Right hindlimb (tissue), 1 donor: ENCODE data around the gene CMTM1.
A peak's percentile ranks its signal among the peaks of the same experiment; 100 is the strongest.

Source experiments
- DNase-seq: peaks from one replicate; pipeline ENCODE4 v3.0.0-alpha.2; 2018

CMTM1 gene

DNA sequence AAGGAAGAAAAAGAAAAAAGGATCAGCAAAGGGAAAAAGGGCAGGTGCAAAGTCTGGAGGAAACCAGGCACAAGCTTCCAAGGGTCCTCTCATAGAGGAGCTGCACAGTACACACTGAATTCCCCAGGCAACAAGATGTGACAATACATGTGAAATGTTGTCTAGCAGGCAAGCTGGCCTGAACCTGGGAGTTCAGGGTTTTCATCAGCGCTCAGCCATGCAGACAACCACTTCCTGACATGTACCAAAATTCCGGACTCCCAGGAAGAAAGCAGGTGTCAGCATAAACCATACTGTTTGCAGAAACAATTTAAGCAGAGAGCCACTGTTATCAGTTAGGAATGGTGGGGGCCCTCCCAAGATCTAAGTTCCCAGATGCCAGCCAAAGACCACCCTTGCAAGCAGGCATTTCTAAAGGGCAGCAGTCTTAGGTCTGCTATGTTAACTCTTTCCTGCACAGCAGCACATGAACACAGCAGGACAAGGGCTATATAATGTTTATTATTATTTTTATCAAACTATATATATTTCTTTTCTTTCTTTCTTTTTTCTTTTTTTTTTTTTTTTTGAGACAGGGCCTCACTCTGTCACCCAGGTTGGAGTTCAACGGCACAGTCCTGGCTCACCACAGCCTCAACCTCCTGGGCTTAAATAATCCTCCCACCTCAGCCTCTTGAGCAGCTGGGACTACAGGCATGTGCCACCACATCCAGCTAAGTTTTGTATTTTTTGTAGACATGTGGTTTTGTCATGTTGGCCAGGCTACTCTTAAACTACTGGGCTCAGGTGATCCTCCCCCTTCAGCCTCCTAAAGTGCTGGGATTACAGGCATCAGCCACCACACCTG lies 26.4 kb upstream of the CMTM1 start:
- no peak for DNase-seq

DNA sequence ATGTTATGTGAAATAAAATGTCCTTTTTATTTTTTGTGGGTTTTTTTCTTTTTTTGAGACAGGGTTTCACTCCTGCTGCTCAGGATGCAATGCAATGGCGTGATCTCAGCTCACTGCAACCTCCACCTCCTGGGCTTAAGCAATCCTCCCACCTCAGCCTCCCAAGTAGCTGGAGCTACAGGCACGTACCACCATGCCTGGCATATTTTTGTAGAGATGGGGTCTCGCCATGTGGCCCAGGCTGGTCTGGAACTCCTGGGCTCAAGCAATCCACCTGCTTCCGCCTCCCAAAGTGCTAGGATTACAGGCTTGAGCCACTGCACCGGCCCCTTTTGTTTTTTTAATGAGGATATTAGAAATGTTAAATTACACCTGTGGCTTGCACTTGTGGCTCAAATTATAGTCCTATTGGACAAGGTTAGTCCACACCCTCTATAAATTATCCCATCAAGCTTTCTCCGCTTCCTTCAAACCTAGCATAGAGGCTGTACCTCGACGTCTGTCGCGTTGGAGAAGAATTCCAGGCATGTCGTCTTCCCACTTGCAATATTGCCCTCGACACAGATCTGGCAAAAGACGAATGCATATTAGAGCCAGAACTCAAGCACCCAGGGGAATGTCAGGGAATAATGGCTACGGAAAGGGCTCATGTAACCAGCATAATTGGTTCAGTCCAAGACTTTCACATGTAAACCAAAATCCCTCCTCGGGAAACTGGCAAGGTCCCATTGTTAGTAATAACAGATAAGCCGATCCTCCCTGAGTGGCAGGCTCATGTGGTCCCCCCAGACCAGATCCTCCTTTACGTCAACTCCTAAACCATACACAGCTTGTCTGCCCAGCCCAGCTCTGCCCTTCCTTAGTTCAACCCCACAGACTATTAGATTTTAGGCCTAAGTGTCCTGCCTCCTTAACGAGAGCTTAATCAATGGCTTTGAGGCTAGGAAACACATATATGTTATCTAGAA lies 24.6 kb upstream of the CMTM1 start:
- DNase-seq = no peak

DNA sequence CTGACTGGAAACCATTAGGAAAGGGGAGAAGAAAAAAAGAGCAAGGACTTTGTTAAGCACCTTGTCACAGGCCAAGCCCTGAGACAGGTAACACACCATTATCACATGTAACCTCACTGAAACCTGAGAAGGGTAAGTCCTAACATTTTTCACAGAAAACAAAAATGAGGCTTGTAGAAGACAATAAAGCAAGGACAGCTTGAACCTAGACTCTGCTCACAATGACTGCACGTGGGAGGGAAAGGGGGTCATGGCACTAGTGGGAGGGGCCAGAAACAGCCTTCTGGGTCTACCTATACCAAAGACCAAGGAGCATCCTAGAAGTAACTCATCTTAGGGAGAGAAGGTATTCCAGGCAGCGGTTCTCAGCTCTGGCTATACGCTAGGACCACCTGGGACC lies 23.8 kb upstream of the CMTM1 start:
- DNase-seq = no peak

DNA sequence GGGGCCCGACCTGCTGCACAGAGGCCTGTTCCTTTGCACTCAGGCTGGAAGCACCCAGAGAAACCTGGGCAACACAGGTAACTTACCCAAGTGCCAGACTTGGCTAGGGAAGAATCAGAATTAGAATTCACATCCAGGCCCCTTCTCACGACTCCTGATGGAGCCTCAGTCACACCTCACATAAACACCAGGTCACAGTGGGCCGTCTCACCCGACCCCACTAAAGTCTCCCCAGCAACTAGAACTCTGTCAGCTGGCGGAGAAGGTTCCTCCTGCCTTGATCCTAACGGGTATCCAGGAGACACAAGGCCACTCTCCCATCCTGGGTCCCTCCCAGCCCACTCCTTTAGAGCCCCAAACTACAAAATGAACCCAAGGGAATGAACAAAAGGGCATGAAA lies 22.7 kb upstream of the CMTM1 start:
- DNase-seq = no peak

DNA sequence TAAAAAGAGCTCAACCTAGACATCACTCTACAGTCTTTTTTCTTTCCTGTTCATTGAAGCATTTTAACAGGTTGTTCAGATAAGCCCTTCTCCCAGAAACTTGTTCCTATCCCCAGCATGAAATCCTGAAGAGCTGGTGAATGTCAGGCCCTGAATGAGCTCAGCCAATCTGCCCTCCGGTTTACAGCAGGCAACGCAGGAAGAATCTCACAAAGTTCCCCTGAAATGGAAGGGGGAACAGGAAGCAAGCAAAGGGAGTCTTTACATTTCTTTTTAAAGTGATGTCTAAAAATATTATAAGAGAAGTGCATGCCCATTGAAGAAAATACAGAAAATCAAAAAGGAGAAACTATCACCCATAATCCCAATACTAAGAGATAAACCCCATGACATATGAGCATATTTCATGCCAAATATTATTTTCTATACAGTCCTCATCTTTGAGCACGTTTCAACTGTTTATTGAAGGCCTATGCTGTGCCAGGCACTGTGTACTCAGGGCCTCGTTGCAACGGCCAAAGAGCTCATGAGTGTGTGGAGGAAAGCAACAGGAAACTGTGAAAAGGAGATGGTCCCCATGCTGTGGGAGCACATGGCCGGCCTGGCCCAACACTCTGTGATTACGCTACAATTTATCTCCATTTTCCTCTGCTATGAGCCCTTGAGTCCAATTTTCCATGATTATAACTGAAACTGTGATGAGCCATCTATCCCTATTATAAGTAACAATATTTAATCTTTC lies 22.1 kb upstream of the CMTM1 start:
- no peak for DNase-seq

DNA sequence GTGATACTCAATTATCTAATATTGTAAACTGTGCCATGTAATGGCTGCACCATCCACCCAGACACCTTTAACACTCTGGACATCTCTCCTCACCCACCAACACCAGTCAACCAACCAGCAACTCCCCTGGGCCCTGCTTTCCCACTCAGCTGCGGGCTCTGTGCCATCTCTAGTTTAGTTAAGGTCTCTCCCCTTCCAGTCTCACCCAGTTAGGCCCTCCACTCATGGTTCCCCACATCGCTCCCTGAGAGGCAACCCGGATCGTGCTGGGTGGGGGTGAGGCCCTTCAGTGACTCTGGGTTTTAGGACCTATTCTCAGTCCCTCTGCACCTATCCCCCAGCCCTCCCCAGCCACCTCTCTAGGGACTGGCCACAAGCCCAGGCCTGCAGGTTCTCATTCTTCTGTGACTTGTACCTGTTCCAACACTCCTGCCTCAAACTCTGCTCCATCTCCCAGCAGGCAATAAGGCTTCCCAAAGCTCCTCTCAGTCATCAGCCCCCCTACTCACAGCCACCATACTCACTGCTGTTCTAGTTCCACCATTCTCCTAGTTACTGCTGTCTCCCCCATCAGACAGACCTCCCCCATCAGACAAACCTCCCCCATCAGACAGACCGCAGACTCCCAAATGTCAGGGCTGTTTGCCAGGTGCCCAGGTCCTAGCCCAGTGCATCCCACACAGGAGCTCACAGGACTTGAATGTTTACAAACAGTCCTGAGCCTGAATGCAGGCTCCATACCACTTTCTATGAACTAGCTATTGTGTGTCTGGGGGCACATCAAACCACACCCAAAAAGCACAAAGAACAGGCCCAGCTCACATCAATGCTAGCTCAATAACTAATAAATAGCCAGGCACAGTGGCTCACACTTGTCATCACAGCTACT lies 18.9 kb upstream of the CMTM1 start:
- no peak for DNase-seq

DNA sequence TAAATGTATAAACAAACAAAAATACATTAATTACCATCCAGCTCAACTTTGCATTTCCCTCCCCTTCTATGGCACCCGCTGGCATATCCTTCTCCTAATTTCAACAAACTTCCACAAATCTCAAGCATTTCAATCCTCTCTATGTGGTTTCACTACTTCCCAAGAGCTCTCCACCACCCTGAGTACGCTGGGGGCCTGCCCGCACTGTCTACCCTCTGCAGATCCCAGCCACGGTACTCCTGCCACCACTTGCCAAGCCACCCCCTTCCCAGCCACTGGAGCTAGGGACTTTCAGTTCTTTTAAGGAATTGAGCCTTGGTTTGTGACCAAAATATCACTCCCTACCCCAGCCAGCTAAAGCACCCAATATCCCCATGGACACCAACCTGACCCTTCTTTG lies 18.2 kb upstream of the CMTM1 start:
- no peak for DNase-seq

DNA sequence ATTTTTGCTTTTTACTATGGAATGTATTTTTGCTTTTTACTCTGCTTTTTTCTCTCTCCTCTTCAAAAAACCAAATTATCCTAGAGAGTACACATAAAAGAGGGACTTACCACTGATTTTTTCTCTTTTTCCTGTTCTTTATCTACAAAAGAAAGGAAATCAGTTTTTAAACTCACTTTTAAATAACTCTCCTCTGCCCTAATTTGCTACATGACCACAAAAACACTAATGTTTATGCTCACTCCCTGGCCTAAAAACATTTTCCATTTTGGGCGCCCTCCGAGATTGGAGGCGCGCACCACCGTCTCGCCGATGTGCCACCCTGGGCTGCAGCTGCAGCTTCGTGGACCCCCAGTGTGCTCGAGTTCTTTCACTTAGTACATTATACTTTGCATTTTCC lies 17.4 kb upstream of the CMTM1 start:
- no peak for DNase-seq

DNA sequence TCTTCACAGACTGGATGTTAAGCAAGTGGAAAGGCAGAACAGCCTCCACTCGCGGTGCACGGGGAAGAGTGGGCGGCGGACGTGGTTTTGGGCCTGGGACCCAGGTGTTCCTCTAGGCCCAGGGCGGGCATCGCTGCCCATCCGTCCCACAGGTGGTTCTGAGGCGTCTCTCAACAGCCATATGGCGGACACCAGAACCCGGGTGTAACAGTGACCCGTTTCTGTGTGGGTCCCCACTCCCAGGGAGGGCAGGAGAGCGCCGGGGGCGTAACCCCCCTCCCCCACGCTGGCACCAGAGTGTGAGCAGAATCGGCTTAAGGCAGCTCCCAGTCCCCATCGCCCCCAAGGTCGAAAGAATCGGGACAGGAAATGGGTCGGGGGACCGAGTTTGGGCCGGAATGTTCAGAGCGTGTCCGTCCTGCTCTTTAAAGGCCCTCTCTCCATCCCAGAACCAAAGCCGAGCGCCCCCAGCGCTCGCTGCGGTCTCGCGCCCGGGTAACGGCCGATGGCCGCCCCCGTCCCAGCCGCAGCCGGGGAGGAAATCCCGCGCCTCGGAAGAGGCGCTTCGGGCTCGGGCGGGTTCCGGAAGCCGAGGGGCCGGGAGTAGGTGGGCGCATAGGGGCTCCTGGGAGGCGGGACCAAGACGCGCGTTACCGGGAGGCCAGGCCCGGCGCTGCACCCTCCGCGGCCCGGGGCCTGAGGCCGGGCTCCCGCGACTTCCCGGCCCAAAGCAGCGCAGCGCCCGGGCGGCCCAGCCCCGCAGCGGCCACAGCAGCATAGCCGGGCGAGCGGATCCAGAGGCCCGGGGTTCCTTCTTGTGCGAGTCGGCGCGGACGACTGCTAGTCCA lies 16.7 kb upstream of the CMTM1 start, which contains the start of gene TK2:
Gene TK2 (minus strand): TSS at position 839 of the 848 bp plus-strand sequence. CDS start 61 bp downstream, at position 778.
- DNase-seq = peak; percentile 91

DNA sequence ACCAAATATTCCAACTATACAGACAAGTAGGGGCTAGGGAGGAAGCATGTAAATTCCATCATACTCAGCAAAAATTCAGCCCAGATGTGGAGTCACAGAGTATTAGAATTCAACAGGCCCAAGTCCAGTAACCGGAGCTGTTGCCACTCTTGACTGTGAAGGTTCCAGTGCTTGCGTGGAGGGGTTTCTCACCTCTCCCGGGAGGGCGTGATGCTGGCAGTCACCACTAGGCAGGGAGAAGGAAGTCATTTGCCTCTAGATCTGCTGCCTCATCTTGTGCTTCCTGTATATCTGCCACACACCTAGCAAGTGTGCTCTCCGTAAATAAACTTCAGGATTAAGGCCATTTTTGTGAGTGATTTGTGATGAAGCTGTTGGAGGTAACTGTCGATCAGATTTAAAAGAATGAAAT lies 14.9 kb upstream of the CMTM1 start:
- DNase-seq = peak; percentile 57

DNA sequence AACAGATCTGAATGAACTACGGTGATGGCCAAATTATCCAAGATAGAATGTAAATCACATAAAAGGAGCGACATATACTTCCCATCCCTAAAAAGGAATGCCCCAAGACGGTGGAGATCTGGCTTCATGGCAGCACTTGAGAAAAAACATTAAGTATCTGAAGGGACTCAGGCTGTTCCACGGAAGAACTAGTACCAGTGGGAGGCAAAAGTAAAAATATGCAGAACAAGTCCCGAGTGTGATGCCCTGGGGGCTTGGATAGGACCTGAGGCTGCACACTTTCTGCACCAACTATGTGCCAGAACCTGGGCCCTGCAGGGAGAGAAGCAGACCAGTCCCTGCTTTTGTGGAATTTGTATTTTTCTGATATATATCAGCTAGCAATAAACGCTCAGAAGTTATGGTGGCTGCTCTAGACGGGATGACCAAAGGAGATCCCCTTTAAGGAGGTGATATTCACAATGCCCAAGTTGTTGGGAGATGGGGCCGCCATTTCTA lies 14.4 kb upstream of the CMTM1 start:
- DNase-seq = peak; percentile 34

DNA sequence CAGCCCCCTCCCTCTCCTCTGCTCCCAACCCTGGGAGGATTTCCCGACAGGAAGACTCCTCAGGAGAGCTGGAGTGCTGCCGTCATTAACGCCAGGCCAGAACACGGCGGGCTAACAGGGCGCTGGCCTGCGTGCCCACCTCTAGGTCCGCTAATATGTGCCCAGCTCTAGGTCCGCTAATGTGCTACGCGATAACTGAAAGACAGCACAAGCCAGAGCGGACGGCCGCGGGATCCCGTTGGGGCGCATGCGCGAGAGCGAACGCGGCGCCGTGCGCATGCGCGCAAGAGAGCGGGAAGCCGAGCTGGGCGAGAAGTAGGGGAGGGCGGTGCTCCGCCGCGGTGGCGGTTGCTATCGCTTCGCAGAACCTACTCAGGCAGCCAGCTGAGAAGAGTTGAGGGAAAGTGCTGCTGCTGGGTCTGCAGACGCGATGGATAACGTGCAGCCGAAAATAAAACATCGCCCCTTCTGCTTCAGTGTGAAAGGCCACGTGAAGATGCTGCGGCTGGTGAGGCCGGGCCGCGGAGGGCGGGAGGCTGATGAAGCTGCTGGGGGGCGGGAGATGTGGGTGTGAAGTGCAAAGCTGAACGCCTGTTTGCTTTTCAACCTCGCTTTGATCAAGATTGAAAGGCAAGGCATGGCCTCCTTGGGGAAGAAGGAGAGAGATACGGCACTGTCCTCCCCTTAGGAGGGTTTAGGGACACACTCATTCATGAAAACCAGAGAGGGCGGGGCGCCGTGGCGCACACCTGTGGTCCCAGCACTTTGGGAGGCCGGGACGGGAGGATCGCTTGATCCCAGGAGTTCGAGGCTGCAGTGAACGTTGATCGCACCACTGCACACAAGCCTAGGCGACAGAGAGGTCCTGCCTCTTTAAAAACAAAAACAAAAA lies 13.7 kb upstream of the CMTM1 start, which contains the start of gene CKLF:
Gene CKLF (plus strand): TSS at position 291 of the 892 bp plus-strand sequence. CDS start 140 bp downstream, at position 431.
- DNase-seq = peak; percentile 94

DNA sequence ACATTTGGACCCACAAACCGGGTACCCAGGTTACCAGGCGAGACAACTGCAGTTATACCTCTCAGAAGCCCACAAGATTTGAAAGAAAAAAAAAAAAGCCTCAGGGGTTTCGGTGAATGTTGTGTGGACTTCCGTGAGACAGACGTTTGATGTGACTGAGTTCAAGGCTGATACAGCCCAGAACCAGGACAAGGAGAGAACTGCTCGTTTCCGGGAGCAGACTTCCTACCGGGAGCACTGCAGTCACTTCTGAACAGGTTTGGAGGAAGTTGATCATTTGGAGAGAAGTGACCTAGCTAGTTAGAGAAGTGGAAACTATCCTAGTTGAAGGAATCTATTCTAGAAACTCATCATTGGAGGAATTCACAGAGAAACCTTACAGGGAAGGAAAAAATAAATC lies 13.0 kb upstream of the CMTM1 start:
- DNase-seq = no peak

DNA sequence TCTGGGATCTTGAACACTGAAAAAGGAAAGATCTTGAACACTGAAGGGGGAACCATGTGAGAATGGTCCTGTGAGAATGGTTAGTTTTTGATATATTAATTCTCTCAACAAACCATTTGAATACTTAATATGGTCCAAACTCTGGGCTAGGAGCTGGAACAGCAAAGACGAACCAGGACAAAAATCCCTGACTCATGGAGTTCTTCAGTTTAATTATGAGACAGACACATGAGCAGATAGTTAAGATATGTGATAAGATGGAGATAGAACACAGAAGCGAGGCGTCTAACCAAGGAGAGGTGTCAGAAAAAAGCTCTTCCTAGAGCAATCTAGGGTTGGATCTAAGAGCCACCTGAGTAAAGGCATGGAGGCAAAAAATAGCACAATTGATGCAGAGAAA lies 12.2 kb upstream of the CMTM1 start:
- no peak for DNase-seq

DNA sequence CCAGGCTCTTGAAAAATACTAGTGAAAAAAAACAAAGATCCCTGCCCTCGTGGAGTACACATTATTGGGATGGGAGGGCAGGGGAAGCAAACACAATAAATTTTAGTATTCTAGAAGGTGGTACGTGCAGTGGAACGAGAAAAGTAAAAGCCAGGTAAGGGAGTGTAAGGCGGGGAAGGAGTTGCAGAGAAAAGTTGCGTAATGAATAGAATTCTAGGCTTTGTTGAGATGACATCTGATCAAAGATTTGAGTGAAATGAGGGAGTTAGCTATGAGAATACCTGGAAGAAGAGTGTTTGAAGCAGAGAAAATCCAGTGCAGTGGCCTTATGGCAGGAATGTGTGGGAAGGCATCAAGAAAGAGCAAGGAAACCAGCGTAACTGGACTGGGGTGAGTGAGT lies 11.7 kb upstream of the CMTM1 start:
- DNase-seq = no peak

DNA sequence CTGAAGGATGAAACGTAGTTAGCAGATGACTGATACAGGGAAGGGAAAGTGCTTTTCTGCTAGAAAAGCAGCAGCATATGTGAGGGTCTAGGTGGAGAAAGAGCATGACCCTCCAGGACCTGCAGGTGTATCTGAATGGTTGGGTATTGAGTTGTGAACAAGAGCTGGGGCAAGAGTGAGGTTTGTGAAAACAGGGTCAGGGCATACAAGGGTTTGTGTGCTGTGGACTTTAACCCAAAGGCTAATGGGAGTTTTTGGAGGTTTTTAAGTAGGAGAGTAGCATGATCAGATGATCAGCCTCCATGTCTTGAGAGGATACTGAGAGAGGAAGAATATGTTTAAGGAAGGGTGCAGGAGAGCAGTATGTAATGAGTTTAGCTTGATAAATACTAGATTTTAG lies 6.1 kb upstream of the CMTM1 start:
- no peak for DNase-seq

DNA sequence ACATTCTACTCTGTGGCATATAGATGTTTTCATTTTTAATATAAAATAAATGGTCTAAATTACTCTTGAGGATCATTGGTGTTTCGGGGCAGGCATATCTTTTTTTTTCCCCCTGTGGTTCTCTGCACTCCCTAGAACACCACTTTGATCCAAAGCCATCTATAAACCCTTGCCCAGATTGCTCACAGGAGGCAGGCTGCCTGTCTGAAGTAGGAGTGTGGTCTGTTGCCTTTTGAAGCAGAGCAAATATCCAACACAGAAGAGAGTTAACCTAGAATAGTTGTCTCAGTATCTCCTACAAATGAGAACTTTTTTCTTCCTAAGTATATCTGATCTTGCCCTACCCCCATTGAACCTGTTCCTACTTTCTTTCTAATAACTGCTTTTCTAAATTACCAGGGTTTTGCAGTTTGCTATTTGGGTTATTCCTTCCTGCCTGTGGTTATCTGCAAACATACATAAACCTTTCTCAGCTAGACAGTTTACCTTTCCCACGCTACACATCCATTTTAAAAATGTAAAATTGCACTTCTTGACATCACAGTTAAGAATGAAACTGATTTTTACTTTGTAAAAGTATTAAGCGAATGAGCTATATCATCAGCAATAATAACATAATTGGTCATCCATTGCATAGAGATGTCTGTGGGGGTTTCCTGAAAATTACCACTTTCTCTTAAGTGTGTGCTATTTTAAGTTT lies 4.7 kb upstream of the CMTM1 start:
- no peak for DNase-seq

DNA sequence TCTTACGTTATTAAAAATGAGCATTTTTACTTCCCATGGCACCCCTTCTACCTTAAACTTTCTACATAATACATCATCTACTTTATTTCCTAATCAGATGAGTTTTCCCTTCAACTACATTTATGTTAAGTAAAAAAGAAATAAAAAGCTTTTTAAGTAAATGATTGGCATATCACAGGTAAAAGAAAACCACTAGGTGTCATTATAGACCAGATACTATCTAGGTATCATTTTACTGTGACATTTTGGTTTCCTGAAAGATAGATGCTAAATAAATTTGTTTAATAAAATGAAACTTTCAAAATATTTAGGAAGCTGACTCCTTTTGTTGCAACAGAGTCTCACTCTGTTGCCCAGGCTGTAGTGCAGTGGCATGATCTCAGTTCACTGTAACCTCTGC lies 3.8 kb upstream of the CMTM1 start:
- no peak for DNase-seq

DNA sequence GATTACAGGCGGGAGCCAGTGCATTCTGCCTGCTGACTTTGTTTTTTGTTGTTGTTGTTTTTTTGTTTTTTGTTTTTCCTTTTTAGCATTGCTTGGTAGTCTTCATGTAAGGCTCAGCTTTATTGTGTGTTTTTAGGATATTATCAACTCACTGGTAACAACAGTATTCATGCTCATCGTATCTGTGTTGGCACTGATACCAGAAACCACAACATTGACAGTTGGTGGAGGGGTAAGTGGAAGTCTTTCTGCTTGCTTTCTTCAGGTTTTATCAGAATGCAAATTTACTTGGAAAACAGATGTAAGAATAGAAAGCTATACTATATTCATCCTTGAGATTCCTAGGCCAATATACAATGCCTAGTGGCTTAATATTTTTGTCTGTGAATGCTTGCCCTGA lies 3.3 kb upstream of the CMTM1 start:
- DNase-seq = no peak
